CD4-positive, alpha-beta T cell (primary cell): ENCODE results near the gene FCHSD2. TPM values are rescaled to one million over a fixed set of nuclear protein-coding genes. Genes with fewer than 3 reads are reported as not detected.

Experiments used
- ATAC-seq: fragments of 200-7000 bp; cut with Tn5 transposase; one replicate; pipeline ENCODE4 v1.10.0; 2022; ENCODE audit warnings: mild to moderate bottlenecking; ENCODE audit not compliant: poor library complexity
- CTCF ChIA-PET: fragments of 350-600 bp; sonication (Branson Sonifier 250); formaldehyde crosslinking; loops from one replicate; lab custom pipeline; 2021; ENCODE audit warnings: antibody characterized with exemption, inconsistent platforms; lab: Charles Lee
- POLR2A ChIA-PET: fragments of 350-600 bp; sonication (Branson Sonifier 250); formaldehyde crosslinking; loops from one replicate; lab custom pipeline; 2021; ENCODE audit warnings: antibody characterized with exemption, inconsistent platforms; lab: Charles Lee
- DNase-seq, 14 experiments: peaks; one replicate each; pipeline ENCODE4 v3.0.0-alpha.2; 2013 to 2020; ENCODE audit warnings: mixed read lengths in 2 of 14
- H3K27ac ChIP-seq, 2 donors: one replicate each; pipeline versions ENCODE4 v1.5.1 to v1.7.0; 2013; ENCODE audit warnings: low read length in 2 of 2, low read depth in 1 of 2, mild to moderate bottlenecking in 1 of 2
- H3K27me3 ChIP-seq, 2 experiments: 1 replicate in 1 of 2; 2 replicates in 1 of 2; pipeline versions ENCODE4 v1.6.1 to v1.7.0; 2013; ENCODE audit warnings: low read length in 2 of 2, control low read depth in 1 of 2, mild to moderate bottlenecking in 1 of 2, moderate library complexity in 1 of 2; ENCODE audit not compliant: insufficient read depth in 2 of 2, control insufficient read depth in 1 of 2
- H3K36me3 ChIP-seq: one replicate; pipeline ENCODE4 v1.6.1; 2013; ENCODE audit warnings: low read length, control low read depth; ENCODE audit not compliant: insufficient read depth
- H3K4me1 ChIP-seq: one replicate; pipeline ENCODE4 v1.6.1; 2013; ENCODE audit warnings: low read length, control low read depth; ENCODE audit not compliant: insufficient read depth
- H3K4me3 ChIP-seq: one replicate; pipeline ENCODE4 v1.5.1; 2013; ENCODE audit warnings: mild to moderate bottlenecking, low read length, moderate library complexity
- H3K9me3 ChIP-seq, 2 experiments: 1 replicate in 1 of 2; 2 replicates in 1 of 2; pipeline versions ENCODE4 v1.6.1 to v1.7.0; 2013; ENCODE audit warnings: low read length in 2 of 2, mild to moderate bottlenecking in 2 of 2, control low read depth in 1 of 2, moderate library complexity in 1 of 2; ENCODE audit not compliant: control insufficient read depth in 1 of 2, insufficient read depth in 1 of 2
- H3K27ac Mint-ChIP-seq: one replicate; pipeline ENCODE4 v1.8.0; 2020; ENCODE audit warnings: mixed read lengths
- H3K27me3 Mint-ChIP-seq: one replicate; pipeline ENCODE4 v1.8.0; 2021; ENCODE audit warnings: mixed read lengths
- H3K36me3 Mint-ChIP-seq: one replicate; pipeline ENCODE4 v1.8.0; 2021; ENCODE audit warnings: low read depth, mixed read lengths
- H3K4me1 Mint-ChIP-seq: one replicate; pipeline ENCODE4 v1.8.0; 2021; ENCODE audit warnings: low read depth, mixed read lengths
- H3K4me3 Mint-ChIP-seq: one replicate; pipeline ENCODE4 v1.8.0; 2020; ENCODE audit warnings: mild to moderate bottlenecking, mixed read lengths
- H3K9me3 Mint-ChIP-seq: one replicate; pipeline ENCODE4 v1.8.0; 2020; ENCODE audit warnings: mixed read lengths
- CTCF ChIP-seq: fragments of 200-600 bp; IDR thresholded peaks from one replicate; pipeline ENCODE4 v1.8.0; 2022; ENCODE audit warnings: antibody characterized with exemption, mild to moderate bottlenecking
- intact Hi-C, 2 experiments: fragments of 100-400 bp; cut with DNase I in 1 of 2; cut with micrococcal nuclease in 1 of 2; formaldehyde crosslinking; loops; one replicate each; pipeline versions ENCODE4 v1.15.1 to v1.9.0; 2023 to 2025; cut with DNase I, micrococcal nuclease
- total RNA-seq, 174 experiments: library from RNA in 2 of 174; stranded (reverse) in 2 of 174; gene quantifications; one replicate each; pipeline ENCODE4 v1.2.3 and lab custom pipeline; 2021 to 2026

Gene FCHSD2
- total RNA-seq, 2 experiments from 2014 or later = 48.6 to 50.7 TPM

- intact Hi-C loops = no loop called here
These were observed 10.9 kb upstream of the FCHSD2 start for GRCh38 chr11:73152861-73153483.

GRCh38 chr11:73152086-73152853 is 10.2 kb upstream of the FCHSD2 start:
- no peaks in the 10 kb centered on the region for H3K36me3 Mint-ChIP-seq
- no peaks in the 10 kb centered on the region for H3K36me3 ChIP-seq
- peak overlapping the region; percentile 81 for H3K27ac Mint-ChIP-seq
- no peaks in the 10 kb centered on the region for H3K9me3 Mint-ChIP-seq
- ChIA-PET POLR2A (interaction anchor here (3.0 kb wide), 1 partner anchor 9 kb away, joined by 32 read pairs; the partner anchor contains the start of gene FCHSD2), CTCF (interaction anchor here (0.7 to 2.1 kb wide), 2 partner anchors 10 to 26 kb away, joined by 3 to 5 read pairs; no protein-coding TSS in a partner anchor)
- no peak overlapping the region for H3K27ac ChIP-seq
- H3K4me3 Mint-ChIP-seq = no peak overlapping the region
- no peak overlapping the region for H3K4me3 ChIP-seq
- H3K27me3 ChIP-seq = no peaks in the 10 kb centered on the region
- DNase-seq (no peak), ATAC-seq (no peak)
- peaks cover 56% of the 10 kb centered on the region for H3K4me1 ChIP-seq
- H3K4me1 Mint-ChIP-seq = peaks cover 53% of the 10 kb centered on the region
- no peaks in the 10 kb centered on the region for H3K9me3 ChIP-seq
- H3K27me3 Mint-ChIP-seq = no peaks in the 10 kb centered on the region
- no peak for TF ChIP-seq CTCF
- intact Hi-C loops = no loop called here

More at GRCh38 chr11:73152861-73153483, 10.9 kb upstream of the FCHSD2 start:
- H3K9me3 Mint-ChIP-seq = no peaks in the 10 kb centered on the region
- Histone ChIP-seq H3K36me3 (no peaks in the 10 kb centered on the region), H3K9me3 (no peaks in the 10 kb centered on the region), H3K27me3 (no peaks in the 10 kb centered on the region), H3K4me3 (no peak overlapping the region), H3K4me1 (peaks cover 64% of the 10 kb centered on the region), H3K27ac (peak overlapping the region; percentile 55 to 63)
- no peaks in the 10 kb centered on the region for H3K27me3 Mint-ChIP-seq
- no peaks in the 10 kb centered on the region for H3K36me3 Mint-ChIP-seq
- TF ChIP-seq CTCF = no peak
- POLR2A ChIA-PET = interaction anchor here (3.0 kb wide), 1 partner anchor 10 kb away, joined by 32 read pairs; the partner anchor contains the start of gene FCHSD2
- ATAC-seq = peak; percentile 79
- CTCF ChIA-PET = interaction anchor here (0.7 to 2.1 kb wide), 2 partner anchors 10 to 26 kb away, joined by 3 to 5 read pairs; no protein-coding TSS in a partner anchor
- H3K4me3 Mint-ChIP-seq = peak overlapping the region; percentile 5
- peaks cover 53% of the 10 kb centered on the region for H3K4me1 Mint-ChIP-seq
- peak overlapping the region; percentile 81 for H3K27ac Mint-ChIP-seq
- DNase-seq = peak in 10 of 14 experiments; percentile 15 to 75 (median 48)

- H3K27me3 ChIP-seq = no peaks in the 10 kb centered on the region
- H3K36me3 ChIP-seq = no peaks in the 10 kb centered on the region
- H3K4me3 ChIP-seq = no peak overlapping the region
- H3K27ac ChIP-seq = no peak overlapping the region
- DNase-seq (no peak), ATAC-seq (no peak)
- intact Hi-C loops = no loop called here
- Mint-ChIP-seq H3K36me3 (no peaks in the 10 kb centered on the region), H3K4me1 (peaks cover 50% of the 10 kb centered on the region), H3K4me3 (no peak overlapping the region), H3K9me3 (no peaks in the 10 kb centered on the region), H3K27ac (peak overlapping the region; percentile 81), H3K27me3 (no peaks in the 10 kb centered on the region)
- no peaks in the 10 kb centered on the region for H3K9me3 ChIP-seq
- H3K4me1 ChIP-seq = peaks cover 54% of the 10 kb centered on the region
- TF ChIP-seq CTCF = no peak
- CTCF ChIA-PET = no interaction called here
- POLR2A ChIA-PET = interaction anchor here (1.3 kb wide), 1 partner anchor 9 kb away, joined by 7 read pairs; the partner anchor contains the start of gene FCHSD2
These were observed 9.3 kb upstream of the FCHSD2 start for GRCh38 chr11:73151416-73151815.
